Breast epithelium (tissue), 4 donors: Measurements from ENCODE around the gene RPS6KA3. TPM values are rescaled to one million over a fixed set of nuclear protein-coding genes. Genes with fewer than 3 reads are reported as not detected.

Source experiments
- DNase-seq, 2 donors: peaks; one replicate each; pipeline ENCODE4 v3.0.0-alpha.2; 2019; ENCODE audit warnings: low spot score in 2 of 2
- H3K27ac ChIP-seq, 2 donors: fragments of 200-600 bp; sonication (generic) in 1 of 2; one replicate each; pipeline ENCODE4 v1.5.1; 2016 to 2019; ENCODE audit warnings: mild to moderate bottlenecking in 1 of 2
- H3K27me3 ChIP-seq, 2 donors: fragments of 200-600 bp; sonication (generic) in 1 of 2; one replicate each; pipeline versions ENCODE4 v1.5.1 to v1.6.0; 2017 to 2019; ENCODE audit warnings: control low read depth in 1 of 2, mild to moderate bottlenecking in 1 of 2
- H3K36me3 ChIP-seq: fragments of 200-600 bp; one replicate; pipeline ENCODE4 v1.5.1; 2019
- H3K4me1 ChIP-seq, 2 donors: fragments of 200-600 bp; sonication (generic); one replicate each; pipeline ENCODE4 v1.5.1; 2016 to 2019; ENCODE audit warnings: control low read depth in 1 of 2
- H3K4me3 ChIP-seq, 3 donors: fragments of 200-600 bp; sonication (generic); 1 replicate in 2 of 3; 2 replicates in 1 of 3; pipeline ENCODE4 v1.5.1; 2016 to 2019; ENCODE audit warnings: mild to moderate bottlenecking in 3 of 3, moderate library complexity in 2 of 3
- H3K9me3 ChIP-seq, 2 donors: fragments of 200-600 bp; sonication (generic) in 1 of 2; one replicate each; pipeline ENCODE4 v1.5.1; 2016 to 2019; ENCODE audit warnings: control low read depth in 1 of 2
- POLR2A ChIP-seq: fragments of 450-650 bp; IDR thresholded peaks from one replicate; pipeline ENCODE4 v1.6.1; 2016; ENCODE audit warnings: antibody characterized with exemption, mild to moderate bottlenecking, moderate library complexity
- POLR2AphosphoS5 ChIP-seq, 3 donors: sonication (generic); formaldehyde crosslinking; IDR thresholded peaks; one replicate each; pipeline ENCODE4 v1.6.1; 2017; ENCODE audit warnings: antibody characterized with exemption in 3 of 3
- intact Hi-C: fragments of 100-400 bp; cut with DNase I; formaldehyde crosslinking; loops from one replicate; pipeline ENCODE4 v1.15.1; 2023; ENCODE audit warnings: low total_unique reads
- total RNA-seq, 3 donors: library from RNA; depleted of rRNA; stranded (reverse); fragments of >200 nt; gene quantifications; one replicate each; pipeline ENCODE4 v1.1.0, GENCODE V29; 2016
- TF ChIP-seq, protein P1 (sequence below), 3 donors: fragments of 450-650 bp; IDR thresholded peaks; one replicate each; pipeline ENCODE4 v1.5.1; 2016 to 2017; ENCODE audit warnings: antibody characterized with exemption in 3 of 3, mild to moderate bottlenecking in 3 of 3, moderate library complexity in 3 of 3

Gene RPS6KA3
- total RNA-seq, 3 donors from 2014 or later, result 35.7 to 41.0 (median 37.0) TPM

- DNase-seq, result no peak
- Histone ChIP-seq H3K36me3 (no peaks in the 10 kb centered on the region), H3K4me3 (no peak overlapping the region), H3K9me3 (no peaks in the 10 kb centered on the region), H3K27me3 (peaks cover 0 to 17% of the 10 kb centered on the region in 2 donors), H3K4me1 (no peaks in the 10 kb centered on the region), H3K27ac (peak overlapping the region in 1 of 2 donors; percentile 26)
- TF ChIP-seq POLR2A, result no peak
- intact Hi-C loops, result no loop called here
Observed at GRCh38 chrX:20225488-20225833, 41.2 kb downstream of the RPS6KA3 start.

GRCh38 chrX:20224814-20225487 is 41.8 kb downstream of the RPS6KA3 start:
- no peaks in the 10 kb centered on the region for H3K36me3 ChIP-seq
- H3K27me3 ChIP-seq, result peaks cover 0 to 17% of the 10 kb centered on the region in 2 donors
- no peak overlapping the region for H3K4me3 ChIP-seq
- no peaks in the 10 kb centered on the region for H3K4me1 ChIP-seq
- DNase-seq, result no peak
- TF ChIP-seq, protein P1, sequence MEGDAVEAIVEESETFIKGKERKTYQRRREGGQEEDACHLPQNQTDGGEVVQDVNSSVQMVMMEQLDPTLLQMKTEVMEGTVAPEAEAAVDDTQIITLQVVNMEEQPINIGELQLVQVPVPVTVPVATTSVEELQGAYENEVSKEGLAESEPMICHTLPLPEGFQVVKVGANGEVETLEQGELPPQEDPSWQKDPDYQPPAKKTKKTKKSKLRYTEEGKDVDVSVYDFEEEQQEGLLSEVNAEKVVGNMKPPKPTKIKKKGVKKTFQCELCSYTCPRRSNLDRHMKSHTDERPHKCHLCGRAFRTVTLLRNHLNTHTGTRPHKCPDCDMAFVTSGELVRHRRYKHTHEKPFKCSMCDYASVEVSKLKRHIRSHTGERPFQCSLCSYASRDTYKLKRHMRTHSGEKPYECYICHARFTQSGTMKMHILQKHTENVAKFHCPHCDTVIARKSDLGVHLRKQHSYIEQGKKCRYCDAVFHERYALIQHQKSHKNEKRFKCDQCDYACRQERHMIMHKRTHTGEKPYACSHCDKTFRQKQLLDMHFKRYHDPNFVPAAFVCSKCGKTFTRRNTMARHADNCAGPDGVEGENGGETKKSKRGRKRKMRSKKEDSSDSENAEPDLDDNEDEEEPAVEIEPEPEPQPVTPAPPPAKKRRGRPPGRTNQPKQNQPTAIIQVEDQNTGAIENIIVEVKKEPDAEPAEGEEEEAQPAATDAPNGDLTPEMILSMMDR (IDR thresholded peaks at IDR 0.05), result no peak
- TF ChIP-seq POLR2AphosphoS5 (IDR thresholded peaks at IDR 0.05) (no peak), POLR2A (no peak)
- intact Hi-C loops, result no loop called here
- peak overlapping the region in 1 of 2 donors; percentile 26 for H3K27ac ChIP-seq
- H3K9me3 ChIP-seq, result no peaks in the 10 kb centered on the region

- H3K4me1 ChIP-seq, result no peaks in the 10 kb centered on the region
- TF ChIP-seq POLR2A, result no peak
- TF ChIP-seq POLR2AphosphoS5 (IDR thresholded peaks at IDR 0.05), result no peak
- TF ChIP-seq, protein P1 (IDR thresholded peaks at IDR 0.05), result no peak
- intact Hi-C loops, result no loop called here
- H3K9me3 ChIP-seq, result no peaks in the 10 kb centered on the region
- DNase-seq, result no peak
- no peak overlapping the region for H3K4me3 ChIP-seq
- H3K27me3 ChIP-seq, result peaks cover 0 to 2% of the 10 kb centered on the region in 2 donors
- H3K27ac ChIP-seq, result no peak overlapping the region
- no peaks in the 10 kb centered on the region for H3K36me3 ChIP-seq
Observed at GRCh38 chrX:20221902-20222301, 44.8 kb downstream of the RPS6KA3 start.

GRCh38 chrX:20218836-20219505 is 47.7 kb downstream of the RPS6KA3 start:
- H3K4me1 ChIP-seq, result no peaks in the 10 kb centered on the region
- no peak for DNase-seq
- H3K4me3 ChIP-seq, result no peak overlapping the region
- H3K27ac ChIP-seq, result no peak overlapping the region
- H3K9me3 ChIP-seq, result no peaks in the 10 kb centered on the region
- TF ChIP-seq, protein P1 (IDR thresholded peaks at IDR 0.05), result no peak
- no peak for TF ChIP-seq POLR2A
- no peaks in the 10 kb centered on the region for H3K27me3 ChIP-seq
- no peaks in the 10 kb centered on the region for H3K36me3 ChIP-seq
- intact Hi-C loops, result no loop called here

GRCh38 chrX:20217906-20218305 is 48.8 kb downstream of the RPS6KA3 start:
- TF ChIP-seq POLR2AphosphoS5 (IDR thresholded peaks at IDR 0.05), result no peak
- no peak for TF ChIP-seq POLR2A
- TF ChIP-seq, protein P1 (IDR thresholded peaks at IDR 0.05), result no peak
- Histone ChIP-seq H3K4me3 (no peak overlapping the region), H3K27me3 (peaks cover 0 to 4% of the 10 kb centered on the region in 2 donors), H3K4me1 (no peaks in the 10 kb centered on the region), H3K36me3 (no peaks in the 10 kb centered on the region), H3K27ac (peak overlapping the region in 1 of 2 donors; percentile 29), H3K9me3 (no peaks in the 10 kb centered on the region)
- DNase-seq, result no peak
- intact Hi-C loops, result no loop called here
